Naive thymus-derived CD4-positive, alpha-beta T cell (primary cell): ENCODE measurements around the gene CALY. TPM values are rescaled to one million over a fixed set of nuclear protein-coding genes. Genes with fewer than 3 reads are reported as not detected.
"Not testable (repeated sequence)": the region's sequence is repeated elsewhere in the genome, so short reads cannot be mapped to it uniquely, and the experiment has no call there.

ENCODE experiments used
- ATAC-seq: fragments of 150-1000 bp; cut with Tn5 transposase; 2 replicates; pipeline ENCODE4 v1.10.0; 2021; ENCODE audit warnings: mild to moderate bottlenecking, moderate library complexity
- CTCF ChIA-PET: fragments of 350-600 bp; sonication (Branson Sonifier 250); formaldehyde crosslinking; loops from one replicate; lab custom pipeline; 2021; ENCODE audit warnings: antibody characterized with exemption; lab: Charles Lee
- POLR2A ChIA-PET: fragments of 350-600 bp; sonication (Branson Sonifier 250); formaldehyde crosslinking; loops from one replicate; lab custom pipeline; 2021; ENCODE audit warnings: antibody characterized with exemption, inconsistent platforms; lab: Charles Lee
- DNase-seq, 9 donors: peaks; one replicate each; pipeline versions ENCODE4 v3.0.0 to v3.0.0-alpha.2; 2020 to 2022; ENCODE audit warnings: mixed read lengths in 1 of 9
- H3K27ac ChIP-seq: one replicate; pipeline ENCODE4 v1.7.0; 2013; ENCODE audit warnings: mild to moderate bottlenecking, low read depth, low read length, moderate library complexity
- H3K27me3 ChIP-seq, 2 donors: one replicate each; pipeline ENCODE4 v1.7.0; 2013; ENCODE audit warnings: low read length in 2 of 2, mild to moderate bottlenecking in 2 of 2, moderate library complexity in 2 of 2; ENCODE audit not compliant: control insufficient read depth in 2 of 2, insufficient read depth in 2 of 2
- H3K36me3 ChIP-seq, 3 experiments: 1 replicate in 2 of 3; 2 replicates in 1 of 3; pipeline ENCODE4 v1.7.0; 2013; ENCODE audit warnings: low read length in 3 of 3, mild to moderate bottlenecking in 3 of 3, moderate library complexity in 1 of 3; ENCODE audit not compliant: insufficient read depth in 3 of 3, control insufficient read depth in 2 of 3
- H3K4me1 ChIP-seq, 2 donors: one replicate each; pipeline ENCODE4 v1.7.0; 2013; ENCODE audit warnings: low read length in 2 of 2, mild to moderate bottlenecking in 2 of 2, moderate library complexity in 1 of 2; ENCODE audit not compliant: control insufficient read depth in 2 of 2, insufficient read depth in 2 of 2
- H3K4me3 ChIP-seq: 2 replicates; pipeline ENCODE4 v1.7.0; 2013; ENCODE audit warnings: mild to moderate bottlenecking, low read length
- H3K9me3 ChIP-seq, 3 experiments: 1 replicate in 2 of 3; 2 replicates in 1 of 3; pipeline ENCODE4 v1.7.0; 2013; ENCODE audit warnings: low read length in 3 of 3; ENCODE audit not compliant: control insufficient read depth in 2 of 3
- H3K27ac Mint-ChIP-seq, 9 donors: one replicate each; pipeline ENCODE4 v1.8.0; 2020 to 2022; ENCODE audit warnings: mixed read lengths in 9 of 9, mild to moderate bottlenecking in 8 of 9, moderate library complexity in 5 of 9, inconsistent platforms in 2 of 9
- H3K27me3 Mint-ChIP-seq, 5 donors: one replicate each; pipeline ENCODE4 v1.8.0; 2021 to 2022; ENCODE audit warnings: mixed read lengths in 5 of 5, mild to moderate bottlenecking in 1 of 5
- H3K36me3 Mint-ChIP-seq, 5 donors: one replicate each; pipeline ENCODE4 v1.8.0; 2020 to 2022; ENCODE audit warnings: mixed read lengths in 5 of 5, mild to moderate bottlenecking in 3 of 5, inconsistent platforms in 1 of 5
- H3K4me1 Mint-ChIP-seq, 7 donors: one replicate each; pipeline ENCODE4 v1.8.0; 2020 to 2022; ENCODE audit warnings: mixed read lengths in 7 of 7, mild to moderate bottlenecking in 3 of 7, inconsistent platforms in 1 of 7
- H3K4me3 Mint-ChIP-seq, 10 donors: one replicate each; pipeline ENCODE4 v1.8.0; 2020 to 2022; ENCODE audit warnings: mild to moderate bottlenecking in 10 of 10, mixed read lengths in 10 of 10, moderate library complexity in 6 of 10, inconsistent platforms in 2 of 10
- H3K9me3 Mint-ChIP-seq, 11 donors: one replicate each; pipeline ENCODE4 v1.8.0; 2020 to 2022; ENCODE audit warnings: mixed read lengths in 11 of 11, mild to moderate bottlenecking in 4 of 11, inconsistent platforms in 1 of 11, moderate library complexity in 1 of 11
- intact Hi-C, 2 donors: fragments of 100-400 bp; cut with micrococcal nuclease; formaldehyde crosslinking; loops; one replicate each; pipeline ENCODE4 v1.15.1; 2023
- polyA plus RNA-seq, 2 donors: library from polyadenylated mRNA; unstranded; fragments of 300-500 nt; fragmentation: Illumina TruSeq; gene quantifications; one replicate each; pipeline ENCODE4 v1.2.3, GENCODE V29; 2021
- total RNA-seq, 6 experiments: library from RNA in 5 of 6; stranded (reverse) in 5 of 6; gene quantifications; 1 replicate in 5 of 6; 2 replicates in 1 of 6; pipeline ENCODE4 v1.2.3 and lab custom pipeline; 2021 to 2026

Gene CALY
- total and polyA plus RNA-seq, 7 experiments from 2014 or later: 0.33 to 5.1 (median 1.9) TPM; not detected in 1

GRCh38 chr10:133325440-133326222 is 11.1 kb downstream of the CALY start:
- H3K27me3 Mint-ChIP-seq: peaks cover 12 to 50% (median 19%) of the 10 kb centered on the region in 5 donors
- peak overlapping the region; percentile 39 for H3K4me3 ChIP-seq
- H3K27ac ChIP-seq: peak overlapping the region; percentile 48
- peaks cover 0 to 3% (median 0%) of the 10 kb centered on the region in 11 donors for H3K9me3 Mint-ChIP-seq
- DNase-seq (peak in 3 of 9 donors; percentile 22 to 42 (median 29)), ATAC-seq (no peak)
- peaks cover 4 to 18% (median 12%) of the 10 kb centered on the region in 7 donors for H3K4me1 Mint-ChIP-seq
- peaks cover 8 to 18% of the 10 kb centered on the region in 2 donors for H3K4me1 ChIP-seq
- H3K27me3 ChIP-seq: peaks cover 8 to 12% of the 10 kb centered on the region in 2 donors
- POLR2A ChIA-PET: interaction anchor here (1.1 to 2.4 kb wide), 2 partner anchors 10 kb away, joined by 3 to 10 read pairs; no protein-coding TSS in a partner anchor
- H3K4me3 Mint-ChIP-seq: peak overlapping the region; percentile 77 to 92 (median 83)
- H3K27ac Mint-ChIP-seq: peak overlapping the region in 3 of 9 donors; percentile 25 to 74 (median 71)
- no peaks in the 10 kb centered on the region for H3K36me3 Mint-ChIP-seq
- no peaks in the 10 kb centered on the region for H3K36me3 ChIP-seq
- CTCF ChIA-PET: no interaction called here
- intact Hi-C loops: loop anchor here (2.0 to 5.0 kb wide), 5 partner anchors 17 to 383 kb away; partner anchors contain the start of genes CFAP46 (in 1 of the 2), MTG1 (in 1 of the 2), SCART1 (in 1 of the 2) and TUBGCP2 (in 1 of the 2)
- no peaks in the 10 kb centered on the region for H3K9me3 ChIP-seq

- Mint-ChIP-seq H3K9me3 (peaks cover 0 to 8% (median 0%) of the 10 kb centered on the region in 11 donors), H3K27me3 (peaks cover 12 to 45% (median 17%) of the 10 kb centered on the region in 5 donors), H3K4me1 (peaks cover 3 to 18% (median 12%) of the 10 kb centered on the region in 7 donors), H3K27ac (peak overlapping the region in 2 of 9 donors; percentile 71 to 74), H3K4me3 (peak overlapping the region in 7 of 10 donors; percentile 25 to 92 (median 83)), H3K36me3 (no peaks in the 10 kb centered on the region)
- no peak for DNase-seq
- POLR2A ChIA-PET: interaction anchor here (1.1 to 2.4 kb wide), 2 partner anchors 10 to 11 kb away, joined by 3 to 10 read pairs; no protein-coding TSS in a partner anchor
- ATAC-seq: peak; percentile 1
- no peak overlapping the region for H3K27ac ChIP-seq
- peaks cover 6 to 16% of the 10 kb centered on the region in 2 donors for H3K4me1 ChIP-seq
- H3K36me3 ChIP-seq: no peaks in the 10 kb centered on the region
- CTCF ChIA-PET: no interaction called here
- peaks cover 8 to 12% of the 10 kb centered on the region in 2 donors for H3K27me3 ChIP-seq
- H3K4me3 ChIP-seq: peak overlapping the region; percentile 39
- no peaks in the 10 kb centered on the region for H3K9me3 ChIP-seq
- intact Hi-C loops: loop anchor here (2.0 to 5.0 kb wide), 5 partner anchors 16 to 383 kb away; partner anchors contain the start of genes CFAP46 (in 1 of the 2), MTG1 (in 1 of the 2), SCART1 (in 1 of the 2) and TUBGCP2 (in 1 of the 2)
Observed at GRCh38 chr10:133324857-133325260, 11.8 kb downstream of the CALY start.

GRCh38 chr10:133324198-133324792 is 12.4 kb downstream of the CALY start:
- H3K9me3 ChIP-seq: no peaks in the 10 kb centered on the region
- peaks cover 5 to 11% of the 10 kb centered on the region in 2 donors for H3K4me1 ChIP-seq
- Mint-ChIP-seq H3K4me3 (peak overlapping the region in 4 of 10 donors; percentile 12 to 92 (median 88)), H3K9me3 (peaks cover 0 to 8% (median 0%) of the 10 kb centered on the region in 11 donors), H3K27ac (no peak overlapping the region), H3K27me3 (peaks cover 10 to 44% (median 15%) of the 10 kb centered on the region in 5 donors), H3K36me3 (no peaks in the 10 kb centered on the region), H3K4me1 (peaks cover 4 to 16% (median 10%) of the 10 kb centered on the region in 7 donors)
- H3K27me3 ChIP-seq: peaks cover 8 to 12% of the 10 kb centered on the region in 2 donors
- ATAC-seq: peak; percentile 85
- H3K4me3 ChIP-seq: no peak overlapping the region
- CTCF ChIA-PET: interaction anchor here (1.2 kb wide), 1 partner anchor 11 kb away, joined by 4 read pairs; no protein-coding TSS in a partner anchor
- no peak overlapping the region for H3K27ac ChIP-seq
- no peaks in the 10 kb centered on the region for H3K36me3 ChIP-seq
- POLR2A ChIA-PET: interaction anchor here (1.1 to 2.4 kb wide), 2 partner anchors 9 to 11 kb away, joined by 3 to 10 read pairs; no protein-coding TSS in a partner anchor
- intact Hi-C loops: loop anchor here in 1 of 2 donors (2.0 kb wide), 1 partner anchor 15 kb away; the partner anchor contains the start of genes TUBGCP2 and ZNF511
- DNase-seq: peak in 8 of 9 donors; percentile 43 to 77 (median 60)

GRCh38 chr10:133322064-133322709 is 14.5 kb downstream of the CALY start:
- H3K9me3 ChIP-seq, H3K27me3 ChIP-seq, H3K9me3 Mint-ChIP-seq, intact Hi-C loops, ATAC-seq, H3K27ac ChIP-seq, H3K4me3 Mint-ChIP-seq, H3K36me3 ChIP-seq, H3K36me3 Mint-ChIP-seq, DNase-seq, H3K27ac Mint-ChIP-seq, H3K4me3 ChIP-seq, POLR2A ChIA-PET: not testable (repeated sequence)
- CTCF ChIA-PET: interaction anchor here (2.2 kb wide), 1 partner anchor 7 kb away, joined by 10 read pairs; no protein-coding TSS in a partner anchor
- H3K4me1 Mint-ChIP-seq: peaks cover 2 to 16% (median 14%) of the 10 kb centered on the region in 7 donors
- H3K27me3 Mint-ChIP-seq: peaks cover 2 to 28% (median 13%) of the 10 kb centered on the region in 5 donors
- peaks cover 5 to 11% of the 10 kb centered on the region in 2 donors for H3K4me1 ChIP-seq

- intact Hi-C loops: not testable (repeated sequence)
Observed at GRCh38 chr10:133320852-133321422, 15.8 kb downstream of the CALY start.

More at GRCh38 chr10:133320852-133321422, 15.8 kb downstream of the CALY start:
- H3K36me3 Mint-ChIP-seq, ATAC-seq, H3K4me3 ChIP-seq, H3K4me3 Mint-ChIP-seq, POLR2A ChIA-PET, H3K27ac ChIP-seq, H3K9me3 ChIP-seq, H3K4me1 ChIP-seq, H3K27ac Mint-ChIP-seq, H3K9me3 Mint-ChIP-seq, H3K36me3 ChIP-seq, H3K27me3 ChIP-seq, DNase-seq: not testable (repeated sequence)
- peaks cover 0 to 19% (median 10%) of the 10 kb centered on the region in 5 donors for H3K27me3 Mint-ChIP-seq
- CTCF ChIA-PET: interaction anchor here (2.2 kb wide), 1 partner anchor 9 kb away, joined by 10 read pairs; no protein-coding TSS in a partner anchor
- H3K4me1 Mint-ChIP-seq: peaks cover 0 to 13% (median 10%) of the 10 kb centered on the region in 7 donors
